ENCODE data around the gene PAPPA. TPM values are rescaled to one million over a fixed set of nuclear protein-coding genes. Genes with fewer than 3 reads are reported as not detected.

PAPPA gene
- total and polyA plus RNA-seq, 9 of the 15 experiments (the other 6 are each of a cell fraction or from before 2014, with no cell fraction given), result 0.06 to 0.18 (median 0.11) TPM

DNA sequence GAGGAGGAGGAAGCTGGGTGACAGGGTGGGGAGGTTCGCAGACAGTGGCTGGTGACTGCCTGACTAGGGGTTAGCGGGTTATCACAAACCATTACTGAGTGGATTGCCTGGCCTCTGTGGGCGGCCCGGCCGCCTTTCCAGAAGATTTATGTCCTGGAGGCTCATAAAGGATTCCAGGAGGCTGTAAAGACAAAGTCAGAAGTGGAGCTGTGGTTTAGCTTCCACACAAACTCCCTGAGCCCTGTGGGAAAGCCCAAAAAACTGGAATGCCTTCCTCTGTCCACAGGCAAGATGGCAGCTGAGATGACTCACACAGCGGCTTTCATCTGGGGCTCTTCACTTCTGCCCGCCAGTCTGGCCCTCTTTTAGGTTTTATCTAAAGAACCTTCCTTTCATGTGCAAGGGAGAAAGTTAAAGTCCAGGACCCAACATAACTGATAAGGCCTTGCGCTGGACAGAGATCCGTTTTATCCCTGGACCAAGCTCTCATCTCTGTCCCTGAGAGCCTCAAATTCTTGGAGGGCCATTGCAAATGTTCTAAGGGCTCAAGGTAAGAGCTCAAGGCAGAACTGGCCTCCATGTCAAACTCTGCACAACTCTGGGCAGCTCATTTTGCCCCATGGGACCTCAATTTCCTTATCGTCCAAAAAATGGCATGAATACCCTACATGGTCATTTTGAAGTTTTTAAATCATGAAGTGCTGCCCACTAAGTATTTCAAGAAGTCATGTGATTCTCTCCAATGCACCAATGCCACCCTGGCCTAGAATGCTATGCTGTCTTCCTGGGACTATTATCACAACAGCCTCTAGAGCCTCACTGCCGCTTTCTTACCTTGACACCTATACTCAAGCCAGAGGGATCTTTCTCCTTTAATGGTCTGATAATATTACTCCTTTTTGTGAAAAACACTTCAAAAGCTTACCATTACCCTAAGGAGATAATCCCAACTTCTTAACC, 284.1 kb downstream of the PAPPA start (continued):
- TF ChIP-seq, protein P1, sequence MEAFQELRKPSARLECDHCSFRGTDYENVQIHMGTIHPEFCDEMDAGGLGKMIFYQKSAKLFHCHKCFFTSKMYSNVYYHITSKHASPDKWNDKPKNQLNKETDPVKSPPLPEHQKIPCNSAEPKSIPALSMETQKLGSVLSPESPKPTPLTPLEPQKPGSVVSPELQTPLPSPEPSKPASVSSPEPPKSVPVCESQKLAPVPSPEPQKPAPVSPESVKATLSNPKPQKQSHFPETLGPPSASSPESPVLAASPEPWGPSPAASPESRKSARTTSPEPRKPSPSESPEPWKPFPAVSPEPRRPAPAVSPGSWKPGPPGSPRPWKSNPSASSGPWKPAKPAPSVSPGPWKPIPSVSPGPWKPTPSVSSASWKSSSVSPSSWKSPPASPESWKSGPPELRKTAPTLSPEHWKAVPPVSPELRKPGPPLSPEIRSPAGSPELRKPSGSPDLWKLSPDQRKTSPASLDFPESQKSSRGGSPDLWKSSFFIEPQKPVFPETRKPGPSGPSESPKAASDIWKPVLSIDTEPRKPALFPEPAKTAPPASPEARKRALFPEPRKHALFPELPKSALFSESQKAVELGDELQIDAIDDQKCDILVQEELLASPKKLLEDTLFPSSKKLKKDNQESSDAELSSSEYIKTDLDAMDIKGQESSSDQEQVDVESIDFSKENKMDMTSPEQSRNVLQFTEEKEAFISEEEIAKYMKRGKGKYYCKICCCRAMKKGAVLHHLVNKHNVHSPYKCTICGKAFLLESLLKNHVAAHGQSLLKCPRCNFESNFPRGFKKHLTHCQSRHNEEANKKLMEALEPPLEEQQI (IDR thresholded peaks at IDR 0.05), result peak; percentile 52
- TF ChIP-seq ZNF124 (CRISPR knock-in tag; IDR thresholded peaks at IDR 0.05) (no peak), MCM5 (IDR thresholded peaks at IDR 0.05; ENCODE audit: low read depth) (no peak), ZBTB17 (CRISPR knock-in tag; IDR thresholded peaks at IDR 0.05) (peak; percentile 86), KAT2B (IDR thresholded peaks at IDR 0.05; ENCODE audit: low read depth, low read length) (no peak), TBP (optimal IDR thresholded peaks at IDR 0.05; ENCODE audit: low read depth, low read length) (no peak), RUNX1 (IDR thresholded peaks at IDR 0.05; ENCODE audit: low read depth) (no peak), FOS (IDR thresholded peaks at IDR 0.05; ENCODE audit: extremely low read depth, insufficient read length) (peak; percentile 23), PTRF (tag; IDR thresholded peaks at IDR 0.05) (peak; percentile 35; the same call in 1 of the 2 replicates), DMBX1 (CRISPR knock-in tag; IDR thresholded peaks at IDR 0.05; ENCODE audit: borderline replicate concordance) (peak; percentile 83), CBX3 (IDR thresholded peaks at IDR 0.05; ENCODE audit: borderline replicate concordance in 1 of 2, low read length in 2 of 2) (no peak)
- TF ChIP-seq, protein P2, sequence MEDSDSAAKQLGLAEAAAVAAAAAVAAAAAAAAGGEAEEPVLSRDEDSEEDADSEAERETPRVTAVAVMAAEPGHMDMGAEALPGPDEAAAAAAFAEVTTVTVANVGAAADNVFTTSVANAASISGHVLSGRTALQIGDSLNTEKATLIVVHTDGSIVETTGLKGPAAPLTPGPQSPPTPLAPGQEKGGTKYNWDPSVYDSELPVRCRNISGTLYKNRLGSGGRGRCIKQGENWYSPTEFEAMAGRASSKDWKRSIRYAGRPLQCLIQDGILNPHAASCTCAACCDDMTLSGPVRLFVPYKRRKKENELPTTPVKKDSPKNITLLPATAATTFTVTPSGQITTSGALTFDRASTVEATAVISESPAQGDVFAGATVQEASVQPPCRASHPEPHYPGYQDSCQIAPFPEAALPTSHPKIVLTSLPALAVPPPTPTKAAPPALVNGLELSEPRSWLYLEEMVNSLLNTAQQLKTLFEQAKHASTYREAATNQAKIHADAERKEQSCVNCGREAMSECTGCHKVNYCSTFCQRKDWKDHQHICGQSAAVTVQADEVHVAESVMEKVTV (CRISPR knock-in tag; IDR thresholded peaks at IDR 0.05), result peak; percentile 26; the same call in 1 of the 2 replicates
- TF ChIP-seq, protein P3, sequence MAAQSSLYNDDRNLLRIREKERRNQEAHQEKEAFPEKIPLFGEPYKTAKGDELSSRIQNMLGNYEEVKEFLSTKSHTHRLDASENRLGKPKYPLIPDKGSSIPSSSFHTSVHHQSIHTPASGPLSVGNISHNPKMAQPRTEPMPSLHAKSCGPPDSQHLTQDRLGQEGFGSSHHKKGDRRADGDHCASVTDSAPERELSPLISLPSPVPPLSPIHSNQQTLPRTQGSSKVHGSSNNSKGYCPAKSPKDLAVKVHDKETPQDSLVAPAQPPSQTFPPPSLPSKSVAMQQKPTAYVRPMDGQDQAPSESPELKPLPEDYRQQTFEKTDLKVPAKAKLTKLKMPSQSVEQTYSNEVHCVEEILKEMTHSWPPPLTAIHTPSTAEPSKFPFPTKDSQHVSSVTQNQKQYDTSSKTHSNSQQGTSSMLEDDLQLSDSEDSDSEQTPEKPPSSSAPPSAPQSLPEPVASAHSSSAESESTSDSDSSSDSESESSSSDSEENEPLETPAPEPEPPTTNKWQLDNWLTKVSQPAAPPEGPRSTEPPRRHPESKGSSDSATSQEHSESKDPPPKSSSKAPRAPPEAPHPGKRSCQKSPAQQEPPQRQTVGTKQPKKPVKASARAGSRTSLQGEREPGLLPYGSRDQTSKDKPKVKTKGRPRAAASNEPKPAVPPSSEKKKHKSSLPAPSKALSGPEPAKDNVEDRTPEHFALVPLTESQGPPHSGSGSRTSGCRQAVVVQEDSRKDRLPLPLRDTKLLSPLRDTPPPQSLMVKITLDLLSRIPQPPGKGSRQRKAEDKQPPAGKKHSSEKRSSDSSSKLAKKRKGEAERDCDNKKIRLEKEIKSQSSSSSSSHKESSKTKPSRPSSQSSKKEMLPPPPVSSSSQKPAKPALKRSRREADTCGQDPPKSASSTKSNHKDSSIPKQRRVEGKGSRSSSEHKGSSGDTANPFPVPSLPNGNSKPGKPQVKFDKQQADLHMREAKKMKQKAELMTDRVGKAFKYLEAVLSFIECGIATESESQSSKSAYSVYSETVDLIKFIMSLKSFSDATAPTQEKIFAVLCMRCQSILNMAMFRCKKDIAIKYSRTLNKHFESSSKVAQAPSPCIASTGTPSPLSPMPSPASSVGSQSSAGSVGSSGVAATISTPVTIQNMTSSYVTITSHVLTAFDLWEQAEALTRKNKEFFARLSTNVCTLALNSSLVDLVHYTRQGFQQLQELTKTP (IDR thresholded peaks at IDR 0.05; ENCODE audit: low read depth in 1 of 2, partially characterized antibody in 2 of 2), result peak in 1 of 2 experiments; percentile 44
- TF ChIP-seq, protein P4, sequence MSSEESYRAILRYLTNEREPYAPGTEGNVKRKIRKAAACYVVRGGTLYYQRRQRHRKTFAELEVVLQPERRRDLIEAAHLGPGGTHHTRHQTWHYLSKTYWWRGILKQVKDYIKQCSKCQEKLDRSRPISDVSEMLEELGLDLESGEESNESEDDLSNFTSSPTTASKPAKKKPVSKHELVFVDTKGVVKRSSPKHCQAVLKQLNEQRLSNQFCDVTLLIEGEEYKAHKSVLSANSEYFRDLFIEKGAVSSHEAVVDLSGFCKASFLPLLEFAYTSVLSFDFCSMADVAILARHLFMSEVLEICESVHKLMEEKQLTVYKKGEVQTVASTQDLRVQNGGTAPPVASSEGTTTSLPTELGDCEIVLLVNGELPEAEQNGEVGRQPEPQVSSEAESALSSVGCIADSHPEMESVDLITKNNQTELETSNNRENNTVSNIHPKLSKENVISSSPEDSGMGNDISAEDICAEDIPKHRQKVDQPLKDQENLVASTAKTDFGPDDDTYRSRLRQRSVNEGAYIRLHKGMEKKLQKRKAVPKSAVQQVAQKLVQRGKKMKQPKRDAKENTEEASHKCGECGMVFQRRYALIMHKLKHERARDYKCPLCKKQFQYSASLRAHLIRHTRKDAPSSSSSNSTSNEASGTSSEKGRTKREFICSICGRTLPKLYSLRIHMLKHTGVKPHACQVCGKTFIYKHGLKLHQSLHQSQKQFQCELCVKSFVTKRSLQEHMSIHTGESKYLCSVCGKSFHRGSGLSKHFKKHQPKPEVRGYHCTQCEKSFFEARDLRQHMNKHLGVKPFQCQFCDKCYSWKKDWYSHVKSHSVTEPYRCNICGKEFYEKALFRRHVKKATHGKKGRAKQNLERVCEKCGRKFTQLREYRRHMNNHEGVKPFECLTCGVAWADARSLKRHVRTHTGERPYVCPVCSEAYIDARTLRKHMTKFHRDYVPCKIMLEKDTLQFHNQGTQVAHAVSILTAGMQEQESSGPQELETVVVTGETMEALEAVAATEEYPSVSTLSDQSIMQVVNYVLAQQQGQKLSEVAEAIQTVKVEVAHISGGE (CRISPR knock-in tag; IDR thresholded peaks at IDR 0.05), result peak in 1 of 3 experiments; percentile 65; a peak in 2 of 6 replicates
